Stimulated activated CD8-positive, alpha-beta memory T cell treated with anti-CD3 and anti-CD28 coated beads, Interleukin-7, amount 100 ng/mL, for 1 hour (primary cell): ENCODE results near the gene COQ10A.
"Not testable (repeated sequence)": the region's sequence is repeated elsewhere in the genome, so short reads cannot be mapped to it uniquely, and the experiment has no call there.

Experiments
- DNase-seq, 2 donors: peaks; one replicate each; pipeline ENCODE4 v3.0.0-alpha.2; 2020; ENCODE audit warnings: low read depth in 2 of 2

Gene COQ10A

GRCh38 chr12:56280849-56281248 lies 14.1 kb downstream of the COQ10A start:
- DNase-seq: no peak

- no peak for DNase-seq
Measured at GRCh38 chr12:56282030-56282429, 15.3 kb downstream of the COQ10A start.

- DNase-seq: no peak
Measured at GRCh38 chr12:56282579-56282978, 15.8 kb downstream of the COQ10A start.

- not testable (repeated sequence) for DNase-seq
Measured at GRCh38 chr12:56284263-56284662, 17.5 kb downstream of the COQ10A start.

- DNase-seq: no peak
Measured at GRCh38 chr12:56286044-56286830, 19.5 kb downstream of the COQ10A start.

- no peak for DNase-seq
Measured at GRCh38 chr12:56288705-56289387, 22.1 kb downstream of the COQ10A start.

- DNase-seq: no peak
Measured at GRCh38 chr12:56293795-56294194, 27.1 kb downstream of the COQ10A start.

GRCh38 chr12:56296295-56296694 lies 29.6 kb downstream of the COQ10A start:
- no peak for DNase-seq

- DNase-seq: no peak
Measured at GRCh38 chr12:56297400-56297799, 30.7 kb downstream of the COQ10A start.

- DNase-seq: no peak
Measured at GRCh38 chr12:56298828-56299227, 32.1 kb downstream of the COQ10A start.

- DNase-seq: no peak
Measured at GRCh38 chr12:56299308-56299852, 32.6 kb downstream of the COQ10A start.

GRCh38 chr12:56299853-56300643 lies 33.3 kb downstream of the COQ10A start, which contains the start of gene CS:
CS (minus strand) TSS chr12:56300330; CDS start chr12:56300201, 129 bp downstream.
- DNase-seq: peak; percentile 93 to 94

GRCh38 chr12:56300644-56301464 lies 34.1 kb downstream of the COQ10A start:
- DNase-seq: no peak

GRCh38 chr12:56304276-56304675 lies 37.5 kb downstream of the COQ10A start:
- no peak for DNase-seq

GRCh38 chr12:56304872-56305590 lies 38.3 kb downstream of the COQ10A start:
- DNase-seq: no peak

GRCh38 chr12:56307221-56307965 lies 40.7 kb downstream of the COQ10A start:
- no peak for DNase-seq

GRCh38 chr12:56308714-56309113 lies 42.0 kb downstream of the COQ10A start:
- no peak for DNase-seq

- DNase-seq: no peak
Measured at GRCh38 chr12:56311003-56311402, 44.3 kb downstream of the COQ10A start.

GRCh38 chr12:56315249-56315621 lies 48.5 kb downstream of the COQ10A start:
- no peak for DNase-seq
